OCI-LY7 (cell line): ENCODE results near the gene MRPS18C.

ENCODE experiments used
- CTCF ChIP-seq: fragments of 200-600 bp; sonication (generic); conservative IDR thresholded peaks from 2 replicates; pipeline ENCODE4 v1.5.1; 2014; ENCODE audit warnings: mild to moderate bottlenecking, antibody characterized with exemption, low read length, moderate library complexity, mixed read lengths
- EZH2phosphoT487 ChIP-seq: fragments of 200-600 bp; sonication (generic); IDR thresholded peaks from 2 replicates; pipeline ENCODE4 v1.6.1; 2018; ENCODE audit warnings: low read depth, borderline replicate concordance, mild to moderate bottlenecking, mixed run types, antibody characterized with exemption, low read length, moderate library complexity, mixed read lengths

- TF ChIP-seq CTCF: no peak
- TF ChIP-seq EZH2phosphoT487: no peak
Observed at GRCh38 chr4:83503974-83504373, 48.1 kb downstream of the MRPS18C start.
